Measurements from ENCODE around the gene PPP1R10.

DNA sequence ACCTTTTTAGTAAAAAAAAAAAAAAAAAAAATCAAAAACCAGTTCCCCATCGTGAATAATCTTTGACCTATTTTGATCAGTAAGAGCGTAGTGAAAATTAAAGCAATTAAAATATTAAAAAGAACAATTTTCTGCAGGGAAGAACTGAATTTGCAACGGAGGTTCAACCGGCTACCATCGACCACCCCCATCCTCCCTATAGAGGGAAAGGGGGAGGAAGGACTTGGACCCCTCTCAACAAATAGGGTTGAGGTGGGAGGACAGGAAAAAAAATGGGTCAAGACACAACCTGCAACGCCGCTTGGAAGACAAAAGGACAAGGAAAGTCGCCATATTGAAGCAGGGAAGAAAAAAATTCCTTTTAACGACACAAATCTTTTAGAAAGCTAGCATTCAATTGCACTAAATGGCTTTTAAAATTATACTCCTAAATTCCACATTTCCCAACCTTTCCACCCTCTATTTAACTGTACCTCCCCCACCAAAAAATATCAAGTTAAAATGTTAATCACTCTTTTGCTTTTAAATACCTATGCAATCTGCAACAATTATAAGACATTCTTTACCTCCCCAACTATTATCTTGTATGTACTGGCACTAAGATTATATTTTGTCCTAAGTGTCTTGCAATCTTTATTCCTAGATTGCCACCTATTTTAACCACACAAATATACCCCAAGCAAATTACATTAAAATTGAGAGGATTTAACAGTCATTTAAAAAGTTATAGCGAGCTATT lies 1.7 kb downstream of the PPP1R10 start:
- TF ChIP-seq POLR2AphosphoS5 (IDR thresholded peaks at IDR 0.05) (peak; percentile 0 to 66 (median 60)), POLR2A (IDR thresholded peaks at IDR 0.05) (no peak)

All from breast epithelium (tissue), 3 donors.